ENCODE results near the gene COQ8A.
"Not testable (repeated sequence)": the region's sequence is repeated elsewhere in the genome, so short reads cannot be mapped to it uniquely, and the experiment has no call there.

Gene COQ8A

GRCh38 chr1:226985239-226985838 is 45.2 kb downstream of the COQ8A start:
- no peak for DNase-seq (ENCODE audit: low read depth)

- DNase-seq (ENCODE audit: low read depth): no peak
These were observed 45.9 kb downstream of the COQ8A start for GRCh38 chr1:226985839-226986463.

- no peak for DNase-seq (ENCODE audit: low read depth)
These were observed 46.5 kb downstream of the COQ8A start for GRCh38 chr1:226986496-226987178.

GRCh38 chr1:226987179-226987536 is 47.1 kb downstream of the COQ8A start:
- DNase-seq (ENCODE audit: low read depth): no peak

- no peak for DNase-seq (ENCODE audit: low read depth)
These were observed 47.7 kb downstream of the COQ8A start for GRCh38 chr1:226987623-226988333.

GRCh38 chr1:226988334-226988666 is 48.2 kb downstream of the COQ8A start:
- no peak for DNase-seq (ENCODE audit: low read depth)

GRCh38 chr1:226989085-226989920 is 49.2 kb downstream of the COQ8A start:
- no peak for DNase-seq (ENCODE audit: low read depth)

GRCh38 chr1:226990133-226990716 is 50.1 kb downstream of the COQ8A start:
- DNase-seq (ENCODE audit: low read depth): no peak

GRCh38 chr1:226991920-226992319 is 51.8 kb downstream of the COQ8A start:
- no peak for DNase-seq (ENCODE audit: low read depth)

GRCh38 chr1:226993814-226994585 is 53.9 kb downstream of the COQ8A start:
- no peak for DNase-seq (ENCODE audit: low read depth)

GRCh38 chr1:226994586-226995364 is 54.7 kb downstream of the COQ8A start:
- DNase-seq (ENCODE audit: low read depth): no peak

- no peak for DNase-seq (ENCODE audit: low read depth)
These were observed 55.6 kb downstream of the COQ8A start for GRCh38 chr1:226995365-226996332.

GRCh38 chr1:226999579-226999978 is 59.5 kb downstream of the COQ8A start:
- not testable (repeated sequence) for DNase-seq (ENCODE audit: low read depth)

- no peak for DNase-seq (ENCODE audit: low read depth)
These were observed 62.5 kb downstream of the COQ8A start for GRCh38 chr1:227002531-227003049.

- DNase-seq (ENCODE audit: low read depth): no peak
These were observed 63.1 kb downstream of the COQ8A start for GRCh38 chr1:227003165-227003564.

- DNase-seq (ENCODE audit: low read depth): no peak
These were observed 64.7 kb downstream of the COQ8A start for GRCh38 chr1:227004796-227005195.

GRCh38 chr1:227006226-227006796 is 66.2 kb downstream of the COQ8A start:
- DNase-seq (ENCODE audit: low read depth): no peak

- DNase-seq (ENCODE audit: low read depth): no peak
These were observed 69.8 kb downstream of the COQ8A start for GRCh38 chr1:227009937-227010336.
